SK-N-SH treated with all-trans-retinoic acid at 6 μM for 48 hours (cell line): ENCODE measurements around the gene BIN1.

Experiments used
- ATAC-seq: fragments of 200-7000 bp; cut with Tn5 transposase; 3 replicates; pipeline ENCODE4 v1.9.1; 2020; ENCODE audit warnings: mild to moderate bottlenecking, moderate library complexity
- ARNTL ChIP-seq: fragments of 450-650 bp; formaldehyde crosslinking; IDR thresholded peaks from 2 replicates; pipeline ENCODE4 v1.5.0; 2020; ENCODE audit warnings: low read depth, mild to moderate bottlenecking, moderate library complexity, borderline replicate concordance
- BACH2 ChIP-seq: fragments of 250-450 bp; sonication (Bioruptor Pico); IDR thresholded peaks from 2 replicates; pipeline ENCODE4 v1.9.0; 2021; ENCODE audit warnings: mild to moderate bottlenecking, borderline replicate concordance
- CSDC2 ChIP-seq: fragments of 250-450 bp; sonication (Bioruptor Pico); IDR thresholded peaks from 2 replicates; pipeline ENCODE4 v1.5.0; 2020; ENCODE audit warnings: mild to moderate bottlenecking, moderate library complexity
- ISL1 ChIP-seq: fragments of 250-450 bp; sonication (Bioruptor Pico); IDR thresholded peaks from 2 replicates; pipeline ENCODE4 v2.1.2; 2022; ENCODE audit warnings: mild to moderate bottlenecking, moderate library complexity
- OSR1 ChIP-seq: fragments of 250-450 bp; sonication (Bioruptor Pico); IDR thresholded peaks from 2 replicates; pipeline ENCODE4 v1.8.0; 2022; ENCODE audit warnings: moderate library complexity, mild to moderate bottlenecking, inconsistent platforms
- PPARA ChIP-seq: fragments of 250-450 bp; sonication (Bioruptor Pico); IDR thresholded peaks from 2 replicates; pipeline ENCODE4 v1.5.0; 2020; ENCODE audit warnings: mild to moderate bottlenecking, borderline replicate concordance
- RARB ChIP-seq: fragments of 250-450 bp; sonication (Bioruptor Pico); IDR thresholded peaks from 2 replicates; pipeline ENCODE4 v1.8.0; 2021; ENCODE audit warnings: mild to moderate bottlenecking, moderate library complexity
- SNAI2 ChIP-seq: fragments of 250-450 bp; sonication (Bioruptor Pico); IDR thresholded peaks from 2 replicates; pipeline ENCODE4 v1.5.0; 2020; ENCODE audit warnings: mild to moderate bottlenecking, moderate library complexity
- TCF4 ChIP-seq: fragments of 250-450 bp; sonication (Bioruptor Pico); IDR thresholded peaks from 2 replicates; pipeline ENCODE4 v1.8.0; 2021; ENCODE audit warnings: mild to moderate bottlenecking, moderate library complexity, borderline replicate concordance
- TOX ChIP-seq: fragments of 250-450 bp; sonication (Bioruptor Pico); IDR thresholded peaks from 2 replicates; pipeline ENCODE4 v1.8.0; 2021; ENCODE audit warnings: mild to moderate bottlenecking, moderate library complexity, borderline replicate concordance
- ZFP3 ChIP-seq: fragments of 250-450 bp; sonication (Bioruptor Pico); IDR thresholded peaks from 2 replicates; pipeline ENCODE4 v1.5.0; 2020; ENCODE audit warnings: mild to moderate bottlenecking, moderate library complexity
- ZFP30 ChIP-seq: fragments of 450-650 bp; formaldehyde crosslinking; IDR thresholded peaks from 2 replicates; pipeline ENCODE4 v1.5.0; 2022; ENCODE audit warnings: mild to moderate bottlenecking, moderate library complexity
- ZNF565 ChIP-seq: fragments of 450-650 bp; formaldehyde crosslinking; conservative IDR thresholded peaks from 2 replicates; pipeline ENCODE4 v1.5.0; 2020; ENCODE audit warnings: low read depth, mild to moderate bottlenecking, moderate library complexity
- ZNF70 ChIP-seq: fragments of 450-650 bp; formaldehyde crosslinking; IDR thresholded peaks from 2 replicates; pipeline ENCODE4 v1.5.0; 2020; ENCODE audit warnings: mild to moderate bottlenecking, moderate library complexity
- ZNF8 ChIP-seq: fragments of 450-650 bp; formaldehyde crosslinking; IDR thresholded peaks from 2 replicates; pipeline ENCODE4 v1.5.0; 2020; ENCODE audit warnings: mild to moderate bottlenecking, moderate library complexity
- TF ChIP-seq, protein P1 (sequence below): fragments of 250-450 bp; sonication (Bioruptor Pico); IDR thresholded peaks from 2 replicates; pipeline ENCODE4 v1.5.0; 2020; ENCODE audit warnings: mild to moderate bottlenecking, moderate library complexity
- TF ChIP-seq, protein P2 (sequence below): fragments of 250-450 bp; sonication (Bioruptor Pico); IDR thresholded peaks from 2 replicates; pipeline ENCODE4 v1.8.0; 2020; ENCODE audit warnings: mild to moderate bottlenecking, moderate library complexity, borderline replicate concordance
- TF ChIP-seq, protein P3 (sequence below): fragments of 250-450 bp; sonication (Bioruptor Pico); IDR thresholded peaks from 2 replicates; pipeline ENCODE4 v1.8.0; 2021; ENCODE audit warnings: low read depth, mild to moderate bottlenecking, moderate library complexity, borderline replicate concordance
- TF ChIP-seq, protein P4 (sequence below): fragments of 250-450 bp; sonication (Bioruptor Pico); IDR thresholded peaks from 2 replicates; pipeline ENCODE4 v1.5.1; 2020; ENCODE audit warnings: low read depth, mild to moderate bottlenecking, moderate library complexity

Gene BIN1

DNA sequence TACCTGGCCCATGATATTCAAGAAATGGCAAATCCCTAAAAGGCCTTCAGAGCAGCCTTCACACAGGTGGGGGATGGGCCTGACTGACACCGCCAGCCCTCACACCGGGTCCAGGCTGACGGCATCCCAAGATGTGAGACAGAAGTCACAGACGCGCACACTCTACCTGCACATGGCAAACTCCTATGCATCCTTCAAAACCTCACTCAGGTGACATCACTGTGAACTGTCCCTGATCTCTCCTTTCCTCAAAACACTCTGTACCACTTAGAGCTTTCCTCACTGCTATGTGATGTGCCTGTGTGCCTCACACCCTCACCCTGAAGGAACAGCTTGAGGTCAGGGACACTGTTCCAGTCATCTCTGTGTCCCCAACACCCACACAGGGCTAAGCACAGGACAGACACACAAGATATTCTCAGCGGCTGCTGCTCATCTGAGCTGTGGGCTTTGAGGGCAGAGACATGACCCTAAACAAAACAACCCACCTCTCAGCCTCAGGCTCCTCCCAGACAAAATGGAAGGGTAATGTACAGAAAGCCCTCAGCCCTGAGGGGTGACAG is 27.5 kb downstream of the BIN1 start:
- no peak for TF ChIP-seq TOX (CRISPR knock-in tag)
- TF ChIP-seq ZFP3 (CRISPR knock-in tag): peak; percentile 99
- no peak for TF ChIP-seq ISL1 (CRISPR knock-in tag)
- TF ChIP-seq, protein P1, sequence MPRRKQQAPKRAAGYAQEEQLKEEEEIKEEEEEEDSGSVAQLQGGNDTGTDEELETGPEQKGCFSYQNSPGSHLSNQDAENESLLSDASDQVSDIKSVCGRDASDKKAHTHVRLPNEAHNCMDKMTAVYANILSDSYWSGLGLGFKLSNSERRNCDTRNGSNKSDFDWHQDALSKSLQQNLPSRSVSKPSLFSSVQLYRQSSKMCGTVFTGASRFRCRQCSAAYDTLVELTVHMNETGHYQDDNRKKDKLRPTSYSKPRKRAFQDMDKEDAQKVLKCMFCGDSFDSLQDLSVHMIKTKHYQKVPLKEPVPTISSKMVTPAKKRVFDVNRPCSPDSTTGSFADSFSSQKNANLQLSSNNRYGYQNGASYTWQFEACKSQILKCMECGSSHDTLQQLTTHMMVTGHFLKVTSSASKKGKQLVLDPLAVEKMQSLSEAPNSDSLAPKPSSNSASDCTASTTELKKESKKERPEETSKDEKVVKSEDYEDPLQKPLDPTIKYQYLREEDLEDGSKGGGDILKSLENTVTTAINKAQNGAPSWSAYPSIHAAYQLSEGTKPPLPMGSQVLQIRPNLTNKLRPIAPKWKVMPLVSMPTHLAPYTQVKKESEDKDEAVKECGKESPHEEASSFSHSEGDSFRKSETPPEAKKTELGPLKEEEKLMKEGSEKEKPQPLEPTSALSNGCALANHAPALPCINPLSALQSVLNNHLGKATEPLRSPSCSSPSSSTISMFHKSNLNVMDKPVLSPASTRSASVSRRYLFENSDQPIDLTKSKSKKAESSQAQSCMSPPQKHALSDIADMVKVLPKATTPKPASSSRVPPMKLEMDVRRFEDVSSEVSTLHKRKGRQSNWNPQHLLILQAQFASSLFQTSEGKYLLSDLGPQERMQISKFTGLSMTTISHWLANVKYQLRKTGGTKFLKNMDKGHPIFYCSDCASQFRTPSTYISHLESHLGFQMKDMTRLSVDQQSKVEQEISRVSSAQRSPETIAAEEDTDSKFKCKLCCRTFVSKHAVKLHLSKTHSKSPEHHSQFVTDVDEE (CRISPR knock-in tag): no peak
- TF ChIP-seq PPARA: no peak
- TF ChIP-seq OSR1: no peak
- TF ChIP-seq, all 23 proteins: peak for 1
- ATAC-seq: no peak

DNA sequence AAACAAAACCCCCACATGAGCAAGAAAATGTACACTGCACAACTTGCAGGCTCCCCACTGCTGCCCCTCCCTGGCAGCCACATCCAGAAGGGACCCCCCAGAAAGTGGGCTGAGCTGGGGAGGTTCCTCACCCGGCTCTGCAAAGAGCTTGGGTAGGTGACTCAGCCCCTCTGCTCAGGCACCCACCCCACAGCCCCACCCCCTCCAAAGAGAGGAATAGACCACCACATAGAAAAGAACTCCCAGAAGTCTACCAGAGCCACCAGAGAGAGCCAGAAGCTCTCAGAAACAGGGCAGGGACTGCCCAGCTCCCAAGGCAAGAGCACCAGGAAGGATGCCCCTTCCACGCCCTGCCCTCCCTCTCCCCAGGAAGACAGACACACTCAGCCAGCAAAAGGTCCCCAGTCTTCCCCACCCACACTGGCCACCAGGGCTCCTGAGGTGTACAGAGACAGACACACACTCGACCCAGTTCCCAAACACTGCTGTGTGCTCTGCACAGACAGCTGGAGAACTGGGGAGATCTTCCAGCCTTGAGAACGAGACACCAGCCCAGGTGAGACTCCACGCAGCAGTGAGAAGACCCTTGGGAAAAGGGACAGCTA is 28.2 kb downstream of the BIN1 start:
- TF ChIP-seq ZNF8 (no peak), ZFP3 (CRISPR knock-in tag) (no peak), RARB (CRISPR knock-in tag) (no peak), ZFP30 (CRISPR knock-in tag) (no peak), SNAI2 (CRISPR knock-in tag) (no peak), CSDC2 (CRISPR knock-in tag) (no peak), ISL1 (CRISPR knock-in tag) (no peak), ZNF70 (CRISPR knock-in tag) (no peak), TOX (CRISPR knock-in tag) (no peak)
- TF ChIP-seq, protein P2, sequence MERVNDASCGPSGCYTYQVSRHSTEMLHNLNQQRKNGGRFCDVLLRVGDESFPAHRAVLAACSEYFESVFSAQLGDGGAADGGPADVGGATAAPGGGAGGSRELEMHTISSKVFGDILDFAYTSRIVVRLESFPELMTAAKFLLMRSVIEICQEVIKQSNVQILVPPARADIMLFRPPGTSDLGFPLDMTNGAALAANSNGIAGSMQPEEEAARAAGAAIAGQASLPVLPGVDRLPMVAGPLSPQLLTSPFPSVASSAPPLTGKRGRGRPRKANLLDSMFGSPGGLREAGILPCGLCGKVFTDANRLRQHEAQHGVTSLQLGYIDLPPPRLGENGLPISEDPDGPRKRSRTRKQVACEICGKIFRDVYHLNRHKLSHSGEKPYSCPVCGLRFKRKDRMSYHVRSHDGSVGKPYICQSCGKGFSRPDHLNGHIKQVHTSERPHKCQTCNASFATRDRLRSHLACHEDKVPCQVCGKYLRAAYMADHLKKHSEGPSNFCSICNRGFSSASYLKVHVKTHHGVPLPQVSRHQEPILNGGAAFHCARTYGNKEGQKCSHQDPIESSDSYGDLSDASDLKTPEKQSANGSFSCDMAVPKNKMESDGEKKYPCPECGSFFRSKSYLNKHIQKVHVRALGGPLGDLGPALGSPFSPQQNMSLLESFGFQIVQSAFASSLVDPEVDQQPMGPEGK (CRISPR knock-in tag): no peak
- ATAC-seq: no peak

DNA sequence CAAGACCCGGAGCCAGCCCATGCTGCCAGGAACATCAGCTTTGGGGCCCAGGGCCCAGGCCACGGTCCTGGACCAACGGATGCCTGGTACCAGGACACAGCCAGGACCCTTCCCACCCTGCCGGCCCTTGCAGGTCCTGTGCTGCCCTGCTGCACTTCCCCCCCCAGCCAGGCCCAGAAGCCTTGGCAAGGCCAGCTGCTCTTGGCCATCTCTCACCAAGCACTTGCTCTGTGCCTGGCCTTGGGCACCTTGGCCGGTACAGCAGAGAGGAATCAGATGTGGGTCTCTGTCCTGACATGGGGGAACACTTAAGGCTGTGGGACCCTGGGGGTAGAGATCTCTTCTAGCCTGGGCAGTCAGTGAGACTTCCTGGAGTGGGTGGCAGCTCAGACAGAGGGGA is 28.9 kb downstream of the BIN1 start:
- no peak for ATAC-seq
- TF ChIP-seq ZNF565 (CRISPR knock-in tag): no peak
- no peak for TF ChIP-seq OSR1
- TF ChIP-seq SNAI2 (CRISPR knock-in tag): no peak
- no peak for TF ChIP-seq RARB (CRISPR knock-in tag)
- no peak for TF ChIP-seq CSDC2 (CRISPR knock-in tag)
- TF ChIP-seq, protein P1 (CRISPR knock-in tag): no peak
- TF ChIP-seq, protein P3, sequence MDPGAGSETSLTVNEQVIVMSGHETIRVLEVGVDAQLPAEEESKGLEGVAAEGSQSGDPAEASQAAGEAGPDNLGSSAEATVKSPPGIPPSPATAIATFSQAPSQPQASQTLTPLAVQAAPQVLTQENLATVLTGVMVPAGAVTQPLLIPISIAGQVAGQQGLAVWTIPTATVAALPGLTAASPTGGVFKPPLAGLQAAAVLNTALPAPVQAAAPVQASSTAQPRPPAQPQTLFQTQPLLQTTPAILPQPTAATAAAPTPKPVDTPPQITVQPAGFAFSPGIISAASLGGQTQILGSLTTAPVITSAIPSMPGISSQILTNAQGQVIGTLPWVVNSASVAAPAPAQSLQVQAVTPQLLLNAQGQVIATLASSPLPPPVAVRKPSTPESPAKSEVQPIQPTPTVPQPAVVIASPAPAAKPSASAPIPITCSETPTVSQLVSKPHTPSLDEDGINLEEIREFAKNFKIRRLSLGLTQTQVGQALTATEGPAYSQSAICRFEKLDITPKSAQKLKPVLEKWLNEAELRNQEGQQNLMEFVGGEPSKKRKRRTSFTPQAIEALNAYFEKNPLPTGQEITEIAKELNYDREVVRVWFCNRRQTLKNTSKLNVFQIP (CRISPR knock-in tag): no peak
- TF ChIP-seq ISL1 (CRISPR knock-in tag): no peak
- TF ChIP-seq ARNTL: no peak
- TF ChIP-seq TCF4: no peak
- TF ChIP-seq, all 23 proteins: peak for 0

DNA sequence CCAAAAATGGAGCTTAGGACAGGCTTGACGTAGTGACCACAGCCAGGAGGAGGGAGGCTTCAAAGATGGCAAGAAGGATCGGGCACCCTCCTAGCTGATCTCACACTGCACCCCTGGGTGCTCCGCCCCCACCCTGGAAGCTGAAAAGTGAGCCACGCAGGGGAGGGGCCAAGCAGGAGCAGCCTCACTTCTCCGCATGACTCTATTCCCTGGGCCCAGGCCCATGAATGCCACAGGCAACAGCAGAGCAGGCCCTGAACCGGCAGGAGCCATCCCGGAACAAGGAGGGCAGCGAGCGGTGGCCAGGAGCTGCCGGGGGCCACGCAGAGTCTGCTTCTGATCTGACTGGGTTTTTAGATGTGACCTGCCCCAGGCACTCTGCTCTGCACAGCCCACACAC is 30.0 kb downstream of the BIN1 start:
- no peak for ATAC-seq
- TF ChIP-seq ARNTL: no peak
- TF ChIP-seq, protein P4, sequence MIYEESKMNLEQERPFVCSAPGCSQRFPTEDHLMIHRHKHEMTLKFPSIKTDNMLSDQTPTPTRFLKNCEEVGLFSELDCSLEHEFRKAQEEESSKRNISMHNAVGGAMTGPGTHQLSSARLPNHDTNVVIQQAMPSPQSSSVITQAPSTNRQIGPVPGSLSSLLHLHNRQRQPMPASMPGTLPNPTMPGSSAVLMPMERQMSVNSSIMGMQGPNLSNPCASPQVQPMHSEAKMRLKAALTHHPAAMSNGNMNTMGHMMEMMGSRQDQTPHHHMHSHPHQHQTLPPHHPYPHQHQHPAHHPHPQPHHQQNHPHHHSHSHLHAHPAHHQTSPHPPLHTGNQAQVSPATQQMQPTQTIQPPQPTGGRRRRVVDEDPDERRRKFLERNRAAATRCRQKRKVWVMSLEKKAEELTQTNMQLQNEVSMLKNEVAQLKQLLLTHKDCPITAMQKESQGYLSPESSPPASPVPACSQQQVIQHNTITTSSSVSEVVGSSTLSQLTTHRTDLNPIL (CRISPR knock-in tag): no peak
- no peak for TF ChIP-seq PPARA
- no peak for TF ChIP-seq ISL1 (CRISPR knock-in tag)
- TF ChIP-seq ZNF8: no peak
- no peak for TF ChIP-seq OSR1
- no peak for TF ChIP-seq TOX (CRISPR knock-in tag)
- TF ChIP-seq, protein P1 (CRISPR knock-in tag): no peak
- TF ChIP-seq ZFP3 (CRISPR knock-in tag): no peak
- TF ChIP-seq TCF4: no peak
- TF ChIP-seq BACH2 (CRISPR knock-in tag): no peak
- TF ChIP-seq ZFP30 (CRISPR knock-in tag): no peak
